BJ (cell line): ENCODE results near the gene CDK14. TPM values are rescaled to one million over a fixed set of nuclear protein-coding genes. Genes with fewer than 3 reads are reported as not detected.

Experiments
- CTCF ChIA-PET: fragments of 350-600 bp; formaldehyde crosslinking; extraction: SDS; loops from one replicate; lab custom pipeline; 2021; ENCODE audit warnings: antibody characterized with exemption, inconsistent platforms; lab: Yijun Ruan, JAX
- POLR2A ChIA-PET: fragments of 300-600 bp; sonication (Branson Sonifier 250); formaldehyde crosslinking; extraction: SDS; loops from one replicate; lab custom pipeline; 2021; ENCODE audit warnings: antibody characterized with exemption; lab: Charles Lee
- DNase-seq: peaks from one replicate; pipeline ENCODE4 v3.0.0-alpha.2; 2011; ENCODE audit warnings: low read depth
- H3K27me3 ChIP-seq: 2 replicates; pipeline ENCODE4 v1.6.0; 2011; ENCODE audit warnings: low read length; ENCODE audit not compliant: control insufficient read depth, insufficient read depth
- H3K36me3 ChIP-seq: 2 replicates; pipeline ENCODE4 v1.5.1; 2011; ENCODE audit warnings: low read length; ENCODE audit not compliant: control insufficient read depth, insufficient read depth
- H3K4me3 ChIP-seq: 2 replicates; pipeline ENCODE4 v1.5.1; 2011; ENCODE audit warnings: low read depth, mild to moderate bottlenecking, control low read depth, low read length
- CTCF ChIP-seq: IDR thresholded peaks from 2 replicates; pipeline ENCODE4 v1.5.1; 2011; ENCODE audit warnings: low read depth, mild to moderate bottlenecking, control low read depth, inconsistent platforms, low read length, moderate library complexity; ENCODE audit not compliant: insufficient read depth
- polyA plus RNA-seq: library from polyadenylated mRNA; depleted of rRNA; stranded (reverse); fragments of >200 nt; gene quantifications from 2 replicates; pipeline ENCODE4 v1.2.3, GENCODE V29; 2011

Gene CDK14
- polyA plus RNA-seq, 1 experiment, result 6.7 TPM

- ChIA-PET POLR2A (no interaction called here), CTCF (no interaction called here)
- Histone ChIP-seq H3K27me3 (no peaks in the 10 kb centered on the region), H3K36me3 (no peaks in the 10 kb centered on the region), H3K4me3 (no peak overlapping the region)
- DNase-seq, result no peak
- no peak for TF ChIP-seq CTCF
Measured at GRCh38 chr7:90977056-90977455, 380.9 kb downstream of the CDK14 start.

GRCh38 chr7:90980545-90980944 lies 384.4 kb downstream of the CDK14 start:
- no peak overlapping the region for H3K4me3 ChIP-seq
- ChIA-PET POLR2A (interaction anchor here (0.6 kb wide), 1 partner anchor 25 kb away, joined by 4 read pairs; no protein-coding TSS in a partner anchor), CTCF (no interaction called here)
- no peak for DNase-seq
- no peaks in the 10 kb centered on the region for H3K36me3 ChIP-seq
- no peak for TF ChIP-seq CTCF
- no peaks in the 10 kb centered on the region for H3K27me3 ChIP-seq

- Histone ChIP-seq H3K4me3 (no peak overlapping the region), H3K27me3 (no peaks in the 10 kb centered on the region), H3K36me3 (no peaks in the 10 kb centered on the region)
- POLR2A ChIA-PET, result no interaction called here
- no peak for TF ChIP-seq CTCF
- no peak for DNase-seq
- CTCF ChIA-PET, result no interaction called here
Measured at GRCh38 chr7:90982228-90982627, 386.1 kb downstream of the CDK14 start.

GRCh38 chr7:90984692-90985091 lies 388.6 kb downstream of the CDK14 start:
- TF ChIP-seq CTCF, result no peak
- Histone ChIP-seq H3K36me3 (no peaks in the 10 kb centered on the region), H3K4me3 (no peak overlapping the region), H3K27me3 (no peaks in the 10 kb centered on the region)
- no peak for DNase-seq
- ChIA-PET POLR2A (no interaction called here), CTCF (interaction anchor here (0.7 to 1.8 kb wide), 2 partner anchors 9 to 50 kb away, joined by 3 to 5 read pairs; no protein-coding TSS in a partner anchor)

- ChIA-PET CTCF (no interaction called here), POLR2A (no interaction called here)
- no peak for TF ChIP-seq CTCF
- DNase-seq, result no peak
- Histone ChIP-seq H3K36me3 (no peaks in the 10 kb centered on the region), H3K4me3 (no peak overlapping the region), H3K27me3 (no peaks in the 10 kb centered on the region)
Measured at GRCh38 chr7:90988516-90988915, 392.4 kb downstream of the CDK14 start.
